GM21390 (cell line): ENCODE measurements around the gene DCN.
A peak's percentile ranks its signal among the peaks of the same experiment; 100 is the strongest.

Experiments
- ATAC-seq: cut with Tn5 transposase; IDR thresholded peaks from one replicate; pipeline ENCODE4 v1.9.1; 2021; ENCODE audit not compliant: unreplicated experiment

DCN gene

DNA sequence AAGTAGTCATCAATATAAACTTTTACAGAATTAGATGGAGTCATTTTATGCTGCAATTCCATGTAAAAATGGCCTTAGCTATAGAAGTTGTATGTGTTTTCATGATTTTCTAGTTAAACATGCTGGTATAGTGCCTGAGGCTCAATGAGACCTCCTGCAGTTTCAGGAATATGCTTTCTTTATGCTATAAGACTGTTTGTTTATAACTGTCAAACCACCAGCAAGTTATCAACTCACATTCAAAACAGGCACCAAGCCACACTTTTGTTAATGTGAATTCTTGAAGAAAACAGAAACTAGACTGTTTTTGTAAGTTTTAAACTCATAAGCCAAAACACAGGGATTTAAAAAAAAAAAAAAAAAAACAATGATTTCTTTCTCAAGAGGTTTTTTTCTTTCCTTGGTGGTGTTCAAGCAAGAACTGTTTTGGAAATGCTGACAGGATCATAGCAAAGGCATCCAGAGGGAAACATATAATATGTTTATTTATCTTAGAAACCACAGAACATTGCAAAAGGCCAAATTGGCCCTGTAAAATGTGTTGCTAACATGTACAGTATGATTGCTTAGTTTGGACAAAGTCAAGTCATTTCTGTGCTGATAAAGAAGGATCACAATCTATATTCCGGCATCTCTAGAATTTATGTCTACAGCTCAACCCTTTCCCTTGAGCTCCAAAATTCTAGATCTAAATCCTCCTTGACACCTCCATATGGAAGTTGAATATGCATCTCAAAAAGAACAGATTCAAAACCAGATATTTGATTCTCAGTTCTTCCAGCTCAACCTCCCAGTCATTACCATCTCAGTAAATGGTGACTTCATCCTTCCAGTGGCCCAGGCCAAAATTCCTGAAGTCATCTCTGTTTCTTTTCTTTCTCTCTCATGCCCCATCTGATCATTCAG, 42.3 kb downstream of the DCN start:
- no peak for ATAC-seq

DNA sequence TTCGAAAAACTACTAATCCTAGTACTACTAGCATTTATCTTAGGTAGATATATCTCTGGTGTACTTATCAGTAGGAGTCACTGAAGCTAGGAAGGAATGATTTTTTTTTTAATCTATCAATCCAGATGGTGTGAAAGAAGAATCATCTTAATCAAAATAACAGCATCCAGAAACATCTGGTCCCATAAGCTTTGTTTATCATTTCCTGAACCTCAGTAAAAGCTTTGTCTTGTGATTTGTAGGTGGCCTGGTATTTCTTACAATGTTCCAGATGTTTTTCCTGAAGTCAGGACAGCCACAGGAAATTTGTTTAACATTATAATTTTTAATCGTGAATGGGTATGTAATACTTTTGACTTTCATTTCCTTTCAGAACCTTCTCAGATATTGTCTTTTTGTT, 43.3 kb downstream of the DCN start:
- no peak for ATAC-seq

DNA sequence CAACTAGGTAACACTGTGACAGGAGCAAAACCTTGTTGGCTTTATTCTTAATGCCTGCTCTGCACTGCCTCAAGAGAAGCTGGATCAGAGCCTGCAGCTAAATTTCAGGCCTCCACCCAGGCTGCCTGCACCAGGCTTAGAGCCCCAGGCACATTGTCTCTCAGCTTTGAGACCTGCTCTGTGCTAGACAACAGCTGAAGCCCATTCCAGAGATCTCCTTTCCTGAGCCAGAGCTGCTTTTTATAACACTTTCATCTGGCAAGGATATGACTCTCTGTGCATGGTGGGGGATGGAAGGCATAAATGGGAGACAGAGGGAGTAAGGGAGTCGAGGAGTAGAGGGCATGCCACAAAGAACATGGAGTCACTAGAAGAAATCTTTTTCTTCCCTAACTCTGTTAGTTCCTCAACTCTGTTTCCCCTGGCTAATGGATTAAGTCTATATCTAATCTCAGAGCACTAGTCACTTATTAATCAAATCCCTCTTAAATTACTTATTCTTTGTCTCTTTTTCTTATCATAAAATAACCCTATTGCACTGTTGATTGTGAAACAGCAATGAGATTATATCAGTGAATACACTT, 44.2 kb downstream of the DCN start:
- ATAC-seq = no peak

DNA sequence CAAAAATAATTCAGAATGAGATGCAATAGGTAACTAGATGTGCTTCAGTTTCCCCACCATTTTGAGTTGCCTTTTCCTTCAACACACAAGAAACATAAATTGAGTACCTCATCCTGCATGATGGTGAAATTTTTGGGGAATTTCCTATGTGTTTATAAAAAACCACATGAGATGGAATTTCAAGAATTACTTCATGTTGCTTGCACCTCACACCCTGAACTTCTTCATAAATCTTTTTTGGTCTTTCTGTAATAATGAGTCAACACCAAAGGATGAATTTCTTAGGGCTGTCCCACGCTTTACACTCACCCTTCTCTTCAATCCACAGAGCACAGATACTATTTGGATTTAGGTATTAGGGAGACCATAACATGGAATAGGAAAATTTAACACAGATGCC, 48.7 kb downstream of the DCN start:
- no peak for ATAC-seq

DNA sequence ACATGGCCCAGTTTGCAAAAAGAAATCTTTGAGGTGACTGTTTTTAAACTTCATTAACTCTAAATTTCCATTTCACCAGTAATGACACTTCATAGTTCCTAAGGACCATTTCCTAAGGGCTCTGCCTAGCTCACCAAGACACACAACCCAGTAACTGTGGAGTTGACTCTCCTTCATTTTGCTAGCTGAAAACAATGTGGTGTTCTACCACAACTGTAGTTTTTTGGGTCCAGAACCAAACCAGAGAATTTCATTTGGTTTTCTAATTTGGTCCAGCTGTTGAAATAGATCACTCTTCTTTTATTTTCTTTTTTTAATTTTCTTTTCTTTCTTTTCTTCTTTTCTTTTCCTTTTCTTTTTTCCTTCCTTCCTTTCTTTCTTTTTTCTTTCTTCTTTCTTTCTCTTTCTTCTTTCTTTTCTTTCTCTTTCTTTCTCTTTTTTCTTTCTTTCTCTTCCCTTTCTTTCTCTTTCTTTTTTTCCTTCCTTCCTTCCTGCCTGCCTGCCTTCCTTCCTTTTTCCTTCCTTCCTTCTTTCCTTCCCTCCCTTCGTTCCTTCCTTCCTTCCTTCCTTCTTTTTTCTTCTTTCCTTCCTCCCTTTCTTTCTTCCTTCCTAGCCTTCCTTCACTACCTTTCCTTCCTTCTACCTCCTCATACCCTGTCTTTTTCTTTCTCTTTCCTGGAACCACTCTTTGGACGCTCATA, 52.8 kb downstream of the DCN start:
- ATAC-seq = no peak

DNA sequence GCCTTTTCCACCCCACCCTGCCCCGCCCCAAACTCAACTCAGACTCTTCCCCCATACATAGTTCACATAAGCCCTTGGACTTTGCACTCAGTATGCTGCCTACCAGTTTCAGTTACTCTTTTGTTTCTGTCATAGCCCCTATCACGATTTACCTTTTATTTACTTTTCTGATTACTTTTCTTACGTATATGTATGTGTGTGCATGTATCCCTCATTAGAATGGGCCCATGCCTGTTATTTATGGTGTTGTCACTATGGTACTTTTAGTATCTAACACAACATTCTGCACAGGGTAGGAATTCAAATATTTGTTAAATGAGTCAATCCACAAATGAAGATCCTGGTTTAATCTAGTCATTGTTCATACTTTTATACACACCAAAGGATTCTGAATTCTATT, 54.9 kb downstream of the DCN start:
- no peak for ATAC-seq

DNA sequence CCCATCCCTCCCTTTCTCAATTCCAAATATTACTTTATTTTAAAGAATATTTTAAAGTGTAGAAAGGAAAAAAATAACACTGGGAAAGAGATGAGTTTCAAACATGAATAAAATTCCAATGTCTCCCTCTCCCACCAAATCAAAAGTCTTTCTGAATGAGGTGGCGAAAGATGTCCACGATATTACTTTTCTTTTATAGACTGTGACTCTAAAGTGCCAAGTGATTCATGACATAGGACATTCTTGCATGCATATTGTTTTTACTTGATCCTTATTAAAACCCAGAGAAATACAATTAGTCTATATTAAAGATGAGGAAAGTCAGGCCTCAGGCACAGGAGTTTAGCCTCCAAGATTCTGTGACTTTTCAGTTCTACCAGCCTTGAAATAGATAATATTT, 55.3 kb downstream of the DCN start:
- ATAC-seq = no peak

DNA sequence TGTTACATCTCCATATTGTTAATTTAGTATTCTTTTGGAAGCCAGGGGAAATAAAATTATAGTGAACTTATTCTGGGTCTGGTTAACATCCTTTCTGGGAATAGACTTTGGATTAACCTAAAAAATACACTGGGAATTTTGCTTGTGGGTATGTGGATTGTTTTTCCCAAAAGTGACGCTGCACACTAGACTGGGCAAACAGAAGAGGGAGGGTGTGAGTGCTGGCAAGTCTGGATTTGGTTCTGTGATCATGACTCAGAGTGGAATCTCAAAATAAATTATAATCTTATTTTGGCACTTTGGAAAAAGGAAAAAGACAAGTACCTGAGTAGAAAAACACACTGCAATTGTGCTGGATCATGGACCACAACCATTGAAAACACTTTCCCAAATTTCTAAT, 56.1 kb downstream of the DCN start:
- no peak for ATAC-seq

DNA sequence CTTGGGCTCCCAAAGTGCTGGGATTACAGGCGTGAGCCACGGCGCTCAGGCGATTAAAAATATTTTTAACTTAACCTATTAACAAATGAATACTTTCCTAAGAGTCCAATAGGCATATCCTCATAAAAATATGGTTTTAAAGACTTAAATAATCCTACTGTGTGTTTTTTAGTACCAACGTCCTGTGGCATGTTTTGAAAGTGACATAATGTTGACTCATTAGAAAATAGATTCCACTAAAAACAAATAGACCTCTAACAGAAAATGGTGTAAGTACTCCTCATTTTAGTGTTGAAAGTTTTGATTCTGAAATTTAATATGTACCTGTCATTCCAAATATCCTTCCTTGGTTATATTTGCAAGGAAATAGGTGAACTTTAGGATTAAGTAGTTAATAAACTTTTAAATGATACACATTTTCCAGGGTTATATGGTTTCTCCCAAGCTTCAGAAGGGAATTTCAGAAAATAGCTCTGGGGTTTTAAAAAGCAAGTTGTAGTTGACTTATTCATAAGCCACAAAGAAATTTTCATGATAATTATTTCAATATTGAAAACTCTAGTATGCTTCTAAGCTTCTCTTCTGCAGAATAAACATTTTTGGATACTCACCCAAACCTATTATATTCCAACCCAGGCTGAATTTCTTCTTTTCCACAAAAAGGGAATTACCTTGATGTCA, 59.2 kb downstream of the DCN start:
- no peak for ATAC-seq

DNA sequence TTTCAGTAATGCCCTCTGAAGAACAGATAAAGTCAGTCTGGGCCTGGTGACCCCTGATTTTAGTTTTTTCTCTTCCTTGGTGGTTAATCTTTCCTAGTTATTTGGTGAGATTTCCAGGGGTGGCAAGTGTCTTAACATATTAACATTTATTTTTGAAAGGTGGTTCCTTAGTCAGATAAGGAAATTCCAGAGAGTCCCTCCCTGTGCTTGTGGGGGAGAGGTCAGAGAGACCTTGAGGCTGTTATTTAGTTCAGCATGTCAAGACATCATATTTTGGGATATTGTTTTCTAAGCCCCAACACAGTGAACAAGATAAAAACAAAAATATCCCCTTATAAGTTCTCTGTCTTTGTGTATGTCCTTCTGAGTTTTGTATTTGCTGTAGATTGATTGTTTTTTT, 61.8 kb downstream of the DCN start:
- no peak for ATAC-seq

DNA sequence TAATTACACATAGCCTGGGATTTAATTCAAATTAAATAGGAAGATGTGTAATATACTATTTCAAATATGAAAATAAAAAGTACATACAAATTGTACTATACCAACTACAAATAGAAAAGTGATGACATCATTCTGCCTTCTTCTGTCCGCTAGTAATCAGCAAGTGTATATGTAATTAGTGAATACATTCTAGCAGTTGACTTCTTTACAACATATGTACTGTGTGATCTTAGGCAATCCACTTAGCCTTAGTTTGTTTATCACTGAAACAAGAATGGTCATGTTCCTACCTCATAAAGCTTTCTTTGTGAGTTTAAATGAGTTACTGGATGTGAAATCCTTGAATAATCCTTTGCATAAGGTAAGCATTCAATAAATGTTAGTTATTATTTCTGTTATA, 63.5 kb downstream of the DCN start:
- ATAC-seq = no peak

DNA sequence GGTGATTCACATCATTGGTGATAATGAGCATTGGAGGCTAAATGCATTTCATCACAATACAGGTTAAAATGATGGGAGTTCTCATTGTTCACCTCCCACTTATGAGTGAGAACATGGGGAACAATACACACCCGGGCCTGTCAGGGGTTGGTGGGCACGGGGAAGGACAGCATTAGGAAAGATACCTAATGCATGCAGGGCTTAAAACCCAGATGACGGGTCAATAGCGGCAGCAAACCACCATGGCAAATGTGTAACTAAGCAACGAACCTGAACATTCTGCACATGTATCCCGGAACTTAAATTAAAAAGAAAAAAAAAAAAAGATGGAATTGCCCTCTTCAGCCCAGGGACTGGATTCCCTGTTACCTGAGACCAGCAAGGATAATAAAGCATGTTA, 69.0 kb downstream of the DCN start:
- no peak for ATAC-seq

DNA sequence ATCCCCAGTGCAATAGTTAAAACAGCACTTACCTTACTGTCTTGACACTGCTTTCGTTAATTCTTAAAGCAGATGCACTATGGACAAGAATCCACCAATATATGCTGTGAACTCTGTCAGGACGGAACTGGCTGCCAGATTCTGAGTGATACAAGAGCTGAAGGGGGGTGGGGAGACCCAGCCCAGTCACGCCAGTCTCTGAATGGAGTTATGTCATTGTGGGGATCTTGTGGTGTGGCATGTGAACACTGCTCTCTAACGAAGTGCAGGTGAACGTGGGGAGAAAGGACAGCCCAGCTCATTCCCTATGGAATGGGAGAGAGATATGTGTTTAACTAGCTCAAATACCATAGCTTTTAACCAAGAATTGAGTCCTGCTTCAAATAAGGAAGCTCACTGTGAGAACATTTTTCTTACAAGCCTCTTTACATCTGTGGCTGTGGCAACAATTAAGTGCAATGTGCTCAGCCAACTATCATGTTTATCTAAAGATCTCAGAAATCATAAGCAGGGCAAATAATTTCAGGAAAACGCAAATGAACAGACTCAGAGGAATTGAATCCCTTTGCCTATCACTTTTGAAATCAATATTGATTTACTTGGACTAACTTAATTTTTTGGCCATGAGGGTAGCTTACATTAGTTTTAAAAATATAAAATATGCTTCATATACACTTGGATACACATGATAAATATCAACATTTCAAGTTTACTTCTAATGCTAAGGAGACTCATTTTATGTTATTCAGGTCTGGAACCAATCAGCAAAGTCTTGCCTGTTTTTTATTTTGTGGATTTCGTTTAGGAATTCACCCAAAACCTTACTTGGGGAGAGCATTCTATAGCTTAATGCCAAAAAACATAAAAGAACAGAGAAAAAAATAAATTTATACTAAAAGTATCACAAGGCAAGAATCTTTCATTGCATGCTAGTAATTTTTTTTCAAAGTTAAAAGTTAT, 71.0 kb downstream of the DCN start, which contains the start of gene LUM:
LUM (minus strand) TSS at position 129 of the 960 bp plus-strand sequence. CDS start 2,515 bp downstream, outside the sequence.
- ATAC-seq = no peak

DNA sequence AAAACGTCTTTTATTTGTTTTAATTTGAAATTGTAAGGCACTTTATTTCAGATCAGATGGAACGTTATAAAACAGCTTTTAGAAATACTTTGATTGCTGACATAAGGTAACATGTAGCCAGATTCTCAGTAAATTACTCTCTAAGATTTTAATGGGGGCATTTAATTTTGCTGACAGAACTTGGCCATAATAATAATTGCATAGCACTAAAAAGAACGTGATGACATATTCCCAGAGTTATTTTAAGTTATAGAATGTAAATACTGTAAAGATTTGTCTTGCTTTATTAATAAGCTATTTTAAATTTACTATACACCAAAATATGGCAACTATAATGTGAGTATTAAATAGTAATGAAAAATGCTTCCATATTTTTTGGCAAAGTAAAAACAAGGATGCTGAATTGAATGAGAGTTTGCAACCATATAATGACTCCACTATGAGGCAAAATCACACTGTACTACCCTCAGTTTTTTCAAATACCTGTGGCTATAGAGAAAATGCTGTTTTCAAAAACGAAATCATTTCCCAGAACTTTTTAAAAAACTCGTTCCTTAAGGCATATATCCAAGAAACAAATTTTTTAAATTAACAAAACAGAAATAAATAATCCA, 72.2 kb downstream of the DCN start:
- ATAC-seq = no peak

DNA sequence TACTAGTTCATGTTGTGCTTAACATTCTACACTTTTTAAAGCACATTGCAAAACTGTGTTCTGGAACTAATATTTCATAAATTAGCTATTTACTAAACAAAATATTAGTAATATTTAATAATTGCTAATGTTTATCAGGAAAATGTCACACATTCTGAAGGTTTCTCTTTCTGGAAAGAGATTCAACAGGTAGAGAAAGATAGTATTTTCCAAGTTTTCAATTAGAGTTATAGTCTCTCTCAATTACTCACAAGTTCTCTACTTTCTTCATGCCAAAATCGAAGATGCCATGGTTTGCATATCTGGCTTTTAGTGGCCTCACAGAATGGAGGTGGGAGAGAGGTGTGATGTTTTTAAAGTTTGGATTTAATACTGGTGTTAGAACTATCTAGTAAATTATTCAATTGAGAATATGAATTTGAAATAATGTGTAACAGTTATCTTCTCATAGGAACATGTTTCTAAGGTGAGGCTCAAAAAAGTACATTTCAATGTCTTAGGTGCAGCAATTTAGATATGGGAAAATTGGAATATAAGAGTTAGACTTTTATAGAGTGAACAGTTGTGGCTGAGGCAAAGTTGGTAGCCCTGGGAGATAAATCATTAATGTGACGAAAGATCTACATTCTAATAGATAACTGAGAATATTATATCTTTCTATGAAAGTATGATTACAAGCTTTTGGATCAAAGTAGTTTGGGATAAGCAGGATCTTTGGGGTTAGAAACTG, 72.9 kb downstream of the DCN start:
- ATAC-seq = no peak

DNA sequence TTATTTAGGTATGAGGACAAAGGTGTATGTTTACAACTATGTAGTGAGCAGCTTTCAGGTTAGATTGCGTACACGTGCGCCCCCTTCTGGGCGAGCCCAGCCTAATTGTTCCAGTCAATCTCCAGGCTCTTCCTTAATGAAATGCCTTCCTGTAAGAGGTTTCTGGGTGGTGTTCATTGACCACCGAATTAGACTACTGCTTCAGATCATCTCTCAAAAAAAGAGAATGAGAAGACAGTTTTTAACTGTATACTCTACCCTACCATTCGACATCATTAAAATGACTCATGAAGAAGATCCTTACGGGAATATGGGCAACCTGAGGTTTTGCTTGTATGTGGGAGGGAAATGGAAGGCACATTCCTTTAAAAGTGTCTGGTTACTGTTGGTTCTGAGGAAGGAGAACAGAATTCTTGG, 73.5 kb downstream of the DCN start:
- peak; percentile 79 for ATAC-seq

DNA sequence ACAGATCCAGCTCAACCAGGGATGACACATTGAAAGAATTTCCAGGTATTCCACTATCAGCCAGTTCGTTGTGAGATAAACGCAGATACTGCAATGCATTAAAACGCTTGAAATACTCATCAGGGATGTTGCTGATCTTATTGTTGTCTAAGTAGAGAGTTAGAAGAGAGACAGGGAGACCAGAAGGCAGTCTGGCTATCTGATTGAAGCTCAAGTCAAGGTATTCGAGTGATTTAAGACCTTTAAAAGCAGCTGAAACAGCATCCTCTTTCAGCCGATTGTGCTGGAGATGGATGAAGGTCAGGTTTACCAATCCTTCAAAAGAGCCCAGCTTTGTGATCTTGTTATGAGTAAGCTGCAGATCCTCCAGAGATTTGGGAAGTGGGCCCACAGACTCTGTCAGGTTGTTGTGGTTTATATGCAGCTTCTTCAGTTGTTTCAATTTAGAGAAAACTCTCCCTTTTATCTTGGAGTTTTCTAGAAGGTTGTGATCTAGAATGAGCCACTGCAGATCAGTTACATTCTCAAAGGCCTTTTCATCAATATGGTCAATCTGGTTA, 74.3 kb downstream of the DCN start:
- ATAC-seq = no peak

DNA sequence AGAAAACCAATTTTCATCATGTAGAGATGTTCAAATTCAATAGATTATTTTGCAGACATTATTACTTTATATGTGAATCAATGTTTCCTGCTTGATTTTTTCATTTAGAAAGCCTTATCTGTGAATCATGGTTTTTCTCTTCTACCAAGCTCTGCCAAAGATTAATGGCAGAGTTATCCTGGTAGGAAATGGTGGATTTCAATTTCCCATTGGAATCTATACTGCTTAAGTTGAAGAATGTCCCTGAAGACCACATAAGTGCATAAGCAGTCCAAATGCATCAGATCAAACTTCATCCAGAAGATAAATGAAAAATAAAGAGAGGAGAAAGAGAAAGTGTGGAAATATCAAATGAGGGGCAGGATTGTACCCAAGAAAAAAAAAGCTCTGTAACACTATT, 76.3 kb downstream of the DCN start:
- ATAC-seq = no peak

DNA sequence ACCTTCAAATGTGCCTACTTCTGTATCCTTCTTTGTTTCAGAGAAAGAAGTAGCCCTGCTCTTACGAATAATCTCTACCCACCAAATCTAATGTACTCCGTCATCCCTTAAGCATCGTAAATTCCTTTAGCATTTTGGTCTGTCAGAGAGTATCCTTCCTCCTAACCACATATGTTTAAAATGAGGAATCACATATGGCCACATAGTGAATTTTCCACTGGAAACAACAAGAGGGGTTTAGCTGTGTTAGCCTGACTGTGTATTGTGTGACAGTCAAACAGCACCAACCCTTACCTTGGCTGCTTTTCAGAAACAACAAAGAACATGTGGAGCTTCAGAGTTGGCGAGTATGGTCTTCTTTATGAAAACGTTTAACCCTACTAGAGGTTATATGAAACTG, 76.8 kb downstream of the DCN start:
- no peak for ATAC-seq
